IMR-90 (cell line): Measurements from ENCODE around the gene F12. TPM values are rescaled to one million over a fixed set of nuclear protein-coding genes. Genes with fewer than 3 reads are reported as not detected.

ENCODE experiments used
- ATAC-seq: fragments of 200-7000 bp; cut with Tn5 transposase; 2 replicates; pipeline ENCODE4 v1.9.1; 2020; ENCODE audit warnings: low read depth, mild to moderate bottlenecking, moderate library complexity
- BruUV-seq: library from RNA; stranded (reverse); fragments of 400-500 nt; replicated peaks from 2 replicates; lab custom pipeline; 2021; lab: Mats Ljungman, UMichigan
- CTCF ChIA-PET: fragments of 300-600 bp; formaldehyde crosslinking; extraction: SDS; loops from one replicate; lab custom pipeline; 2021; ENCODE audit warnings: antibody characterized with exemption; lab: Yijun Ruan, JAX
- POLR2A ChIA-PET: fragments of 300-600 bp; sonication (Branson Sonifier 250); formaldehyde crosslinking; loops from one replicate; lab custom pipeline; 2022; ENCODE audit warnings: antibody characterized with exemption; ENCODE audit not compliant: unreplicated experiment; lab: Charles Lee
- DNase-seq: peaks from one replicate; pipeline ENCODE4 v3.0.0; 2013
- H2AFZ ChIP-seq: replicated peaks from 2 replicates; pipeline ENCODE3; 2013; ENCODE audit warnings: low read length, mild to moderate bottlenecking; ENCODE audit not compliant: poor library complexity
- H2AK5ac ChIP-seq: 2 replicates; pipeline ENCODE4 v1.6.1; 2013; ENCODE audit warnings: low read depth, low read length, inconsistent platforms
- H2AK9ac ChIP-seq: replicated peaks from 2 replicates; pipeline ENCODE3; 2013; ENCODE audit warnings: mild to moderate bottlenecking, low read depth, low read length, moderate library complexity; ENCODE audit not compliant: poor library complexity
- H2BK120ac ChIP-seq: 2 replicates; pipeline ENCODE4 v1.6.1; 2013; ENCODE audit warnings: low read depth, low read length, inconsistent platforms
- H2BK15ac ChIP-seq: 3 replicates; pipeline ENCODE4 v1.6.1; 2013; ENCODE audit warnings: low read depth, low read length, inconsistent platforms
- H2BK20ac ChIP-seq: 2 replicates; pipeline ENCODE4 v1.6.1; 2013; ENCODE audit warnings: low read depth, mild to moderate bottlenecking, inconsistent platforms, low read length, moderate library complexity
- H2BK5ac ChIP-seq: 2 replicates; pipeline ENCODE4 v1.6.1; 2013; ENCODE audit warnings: mild to moderate bottlenecking, low read depth, low read length, inconsistent platforms; ENCODE audit not compliant: poor library complexity, severe bottlenecking
- H3K14ac ChIP-seq: replicated peaks from 2 replicates; pipeline ENCODE4 v1.6.1; 2013; ENCODE audit warnings: low read depth, low read length, inconsistent platforms
- H3K18ac ChIP-seq: 2 replicates; pipeline ENCODE4 v1.6.1; 2013; ENCODE audit warnings: low read depth, low read length, control low read depth
- H3K23ac ChIP-seq: 2 replicates; pipeline ENCODE4 v1.6.1; 2013; ENCODE audit warnings: low read depth, low read length, inconsistent platforms
- H3K27ac ChIP-seq: 2 replicates; pipeline ENCODE4 v1.5.1; 2013; ENCODE audit warnings: mild to moderate bottlenecking, control low read depth, low read length; ENCODE audit not compliant: insufficient read depth
- H3K27me3 ChIP-seq: 2 replicates; pipeline ENCODE4 v1.6.1; 2013; ENCODE audit warnings: low read length; ENCODE audit not compliant: control insufficient read depth, insufficient read depth
- H3K36me3 ChIP-seq: 2 replicates; pipeline ENCODE4 v1.6.1; 2013; ENCODE audit warnings: low read length, mixed read lengths; ENCODE audit not compliant: control insufficient read depth, insufficient read depth
- H3K4ac ChIP-seq: 2 replicates; pipeline ENCODE4 v1.6.1; 2013; ENCODE audit warnings: low read depth, low read length, inconsistent platforms
- H3K4me1 ChIP-seq: 2 replicates; pipeline ENCODE4 v1.6.1; 2013; ENCODE audit warnings: low read length, mixed read lengths; ENCODE audit not compliant: control insufficient read depth, insufficient read depth
- H3K4me2 ChIP-seq: 2 replicates; pipeline ENCODE4 v1.6.1; 2013; ENCODE audit warnings: low read depth, mild to moderate bottlenecking, control low read depth, low read length, moderate library complexity
- H3K4me3 ChIP-seq: 2 replicates; pipeline ENCODE4 v1.5.1; 2013; ENCODE audit warnings: low read depth, mild to moderate bottlenecking, control low read depth, low read length, moderate library complexity; ENCODE audit not compliant: insufficient read depth
- H3K56ac ChIP-seq: 2 replicates; pipeline ENCODE4 v1.6.1; 2013; ENCODE audit warnings: low read length, inconsistent platforms; ENCODE audit not compliant: insufficient read depth; ENCODE audit errors: extremely low read depth
- H3K79me1 ChIP-seq, 2 experiments: 2 replicates each; pipeline ENCODE4 v1.6.1; 2013; ENCODE audit warnings: low read length in 2 of 2, inconsistent platforms in 1 of 2, low read depth in 1 of 2
- H3K9ac ChIP-seq: 2 replicates; pipeline ENCODE4 v1.6.1; 2013; ENCODE audit warnings: low read depth, low read length, control low read depth
- H3K9me1 ChIP-seq: 2 replicates; pipeline ENCODE4 v1.6.1; 2013; ENCODE audit warnings: low read length, inconsistent platforms; ENCODE audit not compliant: insufficient read depth
- H3K9me3 ChIP-seq: 2 replicates; pipeline ENCODE4 v1.6.1; 2013; ENCODE audit warnings: low read length; ENCODE audit not compliant: control insufficient read depth, insufficient read depth
- H4K20me1 ChIP-seq: 2 replicates; pipeline ENCODE4 v1.6.1; 2013; ENCODE audit warnings: low read length, inconsistent platforms; ENCODE audit not compliant: insufficient read depth
- H4K5ac ChIP-seq: 2 replicates; pipeline ENCODE4 v1.6.1; 2013; ENCODE audit warnings: mild to moderate bottlenecking, low read depth, low read length, control low read depth
- H4K8ac ChIP-seq, 2 experiments: 2 replicates each; pipeline ENCODE4 v1.6.1; 2013; ENCODE audit warnings: low read depth in 2 of 2, low read length in 2 of 2, control low read depth in 1 of 2, inconsistent platforms in 1 of 2
- H4K91ac ChIP-seq: 2 replicates; pipeline ENCODE4 v1.6.1; 2013; ENCODE audit warnings: low read depth, low read length, inconsistent platforms; ENCODE audit not compliant: insufficient read depth
- BHLHE40 ChIP-seq: fragments of 150-350 bp; IDR thresholded peaks from 2 replicates; pipeline ENCODE4 v1.6.1; 2016; ENCODE audit warnings: mild to moderate bottlenecking, low read depth, low read length
- CEBPB ChIP-seq: IDR thresholded peaks from 2 replicates; pipeline ENCODE4 v1.6.1; 2012; ENCODE audit warnings: low read depth, low read length, improper control_type of control experiment
- CHD1 ChIP-seq: IDR thresholded peaks from 2 replicates; pipeline ENCODE4 v1.6.1; 2012; ENCODE audit warnings: low read depth, low read length, improper control_type of control experiment
- FOS ChIP-seq: fragments of 150-350 bp; IDR thresholded peaks from 2 replicates; pipeline ENCODE4 v1.6.1; 2016; ENCODE audit warnings: low read depth, low read length
- MAFK ChIP-seq: IDR thresholded peaks from 2 replicates; pipeline ENCODE4 v1.6.1; 2012; ENCODE audit warnings: low read depth, low read length, improper control_type of control experiment
- MAZ ChIP-seq: IDR thresholded peaks from 2 replicates; pipeline ENCODE4 v1.6.1; 2012; ENCODE audit warnings: low read depth, mild to moderate bottlenecking, low read length, improper control_type of control experiment, moderate library complexity, borderline replicate concordance
- MXI1 ChIP-seq: IDR thresholded peaks from 2 replicates; pipeline ENCODE4 v1.6.1; 2012; ENCODE audit warnings: low read depth, mild to moderate bottlenecking, low read length, moderate library complexity, borderline replicate concordance
- NFE2L2 ChIP-seq: fragments of 150-350 bp; IDR thresholded peaks from 2 replicates; pipeline ENCODE4 v1.6.1; 2016; ENCODE audit warnings: low read depth, mild to moderate bottlenecking, low read length
- POLR2A ChIP-seq: IDR thresholded peaks from 2 replicates; pipeline ENCODE4 v1.6.1; 2012; ENCODE audit warnings: mild to moderate bottlenecking, low read depth, low read length
- RAD21 ChIP-seq: IDR thresholded peaks from 2 replicates; pipeline ENCODE4 v1.6.1; 2012; ENCODE audit warnings: low read length, improper control_type of control experiment
- RCOR1 ChIP-seq: IDR thresholded peaks from 2 replicates; pipeline ENCODE4 v1.6.1; 2012; ENCODE audit warnings: mild to moderate bottlenecking, low read length, improper control_type of control experiment; ENCODE audit not compliant: insufficient replicate concordance
- WGBS, 2 experiments: methylation state at CpG; one replicate each; pipeline versions ENCODE4 v1.1.5 to v1.1.7; 2013; ENCODE audit warnings: missing lambda C conversion rate in 2 of 2; ENCODE audit not compliant: insufficient read length in 1 of 2; ENCODE audit errors: extremely low coverage in 2 of 2; 5-methylcytosine and 5-hydroxymethylcytosine counted together
- dilution Hi-C: fragments of 300-500 bp; cut with HindIII; formaldehyde crosslinking; loops from one replicate; pipeline ENCODE4 v1.14.3; 2018; ENCODE audit warnings: low sequenced_read_pairs; ENCODE audit not compliant: unreplicated experiment
- in situ Hi-C: fragments of 300-500 bp; cut with MboI; formaldehyde crosslinking; loops from 3 replicates; pipeline ENCODE4 v1.14.3; 2019; ENCODE audit warnings: low sequenced_read_pairs, inconsistent platforms, mixed read lengths
- intact Hi-C: fragments of 100-400 bp; cut with micrococcal nuclease; formaldehyde crosslinking; loops from 2 replicates; pipeline ENCODE4 v1.10.0; 2022
- polyA plus RNA-seq, 3 experiments: library from polyadenylated mRNA; depleted of rRNA; stranded (reverse); fragments of >200 nt; gene quantifications; 2 replicates each; pipeline ENCODE4 v1.2.3, GENCODE V29; 2012; ENCODE audit warnings: low replicate concordance in 1 of 3
- total RNA-seq: library from RNA; depleted of rRNA; stranded (reverse); fragments of >200 nt; gene quantifications from 2 replicates; pipeline ENCODE4 v1.2.3, GENCODE V29; 2012
- TF ChIP-seq, protein P1 (sequence below): fragments of 150-350 bp; IDR thresholded peaks from 2 replicates; pipeline ENCODE4 v1.6.1; 2016; ENCODE audit warnings: low read depth, mild to moderate bottlenecking, low read length, moderate library complexity, borderline replicate concordance

The F12 gene
- total and polyA plus RNA-seq, 2 of the 4 experiments (the other 2 are of a cell fraction), result 0.36 to 1.2 TPM

DNA sequence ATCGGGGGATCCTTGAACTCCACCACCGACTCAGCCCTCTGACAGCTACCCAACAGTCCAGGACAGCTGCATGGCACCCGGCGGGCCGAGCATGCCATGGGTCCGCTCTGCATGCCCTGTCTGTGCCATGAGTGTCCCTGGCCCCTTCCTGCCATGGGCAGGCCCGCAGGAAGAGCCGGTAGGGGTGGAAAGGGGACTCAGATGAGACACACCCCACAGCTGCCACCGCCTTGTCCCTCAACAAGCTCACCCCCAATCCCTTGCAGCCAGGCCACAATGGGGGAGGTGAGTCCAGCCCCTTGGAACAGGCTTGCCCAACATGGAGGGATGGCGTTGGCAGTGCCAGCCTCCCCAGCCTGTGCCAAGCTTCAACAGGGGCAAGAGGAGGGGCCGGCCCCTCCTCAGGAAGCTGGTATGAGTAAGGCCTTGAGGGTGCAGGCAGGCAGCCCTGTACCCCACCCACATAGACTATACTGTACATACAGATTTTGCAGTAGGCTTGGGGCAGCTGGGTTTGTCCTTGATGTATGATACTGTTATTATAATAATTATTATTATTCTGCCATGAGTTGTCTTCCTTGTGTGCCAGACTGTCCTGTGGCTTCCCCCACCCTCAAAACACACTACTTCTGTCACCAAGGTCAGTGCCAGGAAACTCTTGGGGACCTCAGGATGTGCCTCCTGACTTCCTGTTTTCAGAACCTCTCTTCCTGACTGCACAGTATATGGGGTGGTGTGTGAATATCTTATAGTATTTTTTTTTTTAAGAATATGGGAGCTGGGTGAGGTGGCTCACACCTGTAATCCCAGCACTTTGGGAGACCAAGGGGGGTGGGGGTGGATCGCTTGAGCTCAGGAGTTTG is 37.1 kb downstream of the F12 start:
- H3K4me3 ChIP-seq, result no peak overlapping the region
- H4K91ac ChIP-seq, result no peak overlapping the region
- no peak overlapping the region for H3K4ac ChIP-seq
- no peaks in the 10 kb centered on the region for H3K9me3 ChIP-seq
- WGBS, 2 experiments, result 83% methylated on average over 1 of the region's 12 CpGs; no CpG with 5 or more reads in 1 of the 2 experiments
- H2AK9ac ChIP-seq, result no peak overlapping the region
- H3K36me3 ChIP-seq, result no peaks in the 10 kb centered on the region
- H2AFZ ChIP-seq, result no peak overlapping the region
- POLR2A ChIA-PET, result no interaction called here
- H3K27me3 ChIP-seq, result peaks cover 6% of the 10 kb centered on the region; the same call in 1 of the 2 replicates
- in situ Hi-C loops (no loop called here), dilution Hi-C loops (no loop called here), intact Hi-C loops (no loop called here)
- CTCF ChIA-PET, result no interaction called here
- no peak overlapping the region for H4K8ac ChIP-seq
- no peak overlapping the region for H2BK20ac ChIP-seq
- TF ChIP-seq POLR2A (no peak), BHLHE40 (no peak), RAD21 (no peak), NFE2L2 (no peak), MAZ (no peak), RCOR1 (no peak), CHD1 (no peak), CEBPB (no peak), MXI1 (no peak), FOS (no peak), MAFK (no peak)
- TF ChIP-seq, protein P1, sequence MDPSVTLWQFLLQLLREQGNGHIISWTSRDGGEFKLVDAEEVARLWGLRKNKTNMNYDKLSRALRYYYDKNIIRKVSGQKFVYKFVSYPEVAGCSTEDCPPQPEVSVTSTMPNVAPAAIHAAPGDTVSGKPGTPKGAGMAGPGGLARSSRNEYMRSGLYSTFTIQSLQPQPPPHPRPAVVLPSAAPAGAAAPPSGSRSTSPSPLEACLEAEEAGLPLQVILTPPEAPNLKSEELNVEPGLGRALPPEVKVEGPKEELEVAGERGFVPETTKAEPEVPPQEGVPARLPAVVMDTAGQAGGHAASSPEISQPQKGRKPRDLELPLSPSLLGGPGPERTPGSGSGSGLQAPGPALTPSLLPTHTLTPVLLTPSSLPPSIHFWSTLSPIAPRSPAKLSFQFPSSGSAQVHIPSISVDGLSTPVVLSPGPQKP, result no peak
- no peak overlapping the region for H2AK5ac ChIP-seq
- no peaks in the 10 kb centered on the region for H3K79me1 ChIP-seq
- no peak overlapping the region for H3K9ac ChIP-seq
- H3K14ac ChIP-seq, result no peak overlapping the region
- H3K27ac ChIP-seq, result no peak overlapping the region
- H3K23ac ChIP-seq, result no peak overlapping the region
- H3K4me2 ChIP-seq, result no peak overlapping the region
- H2BK120ac ChIP-seq, result no peak overlapping the region
- no peak overlapping the region for H4K5ac ChIP-seq
- ATAC-seq (no peak), DNase-seq (no peak)
- no peak overlapping the region for H3K56ac ChIP-seq
- H2BK5ac ChIP-seq, result no peak overlapping the region
- H3K9me1 ChIP-seq, result no peaks in the 10 kb centered on the region
- no peaks in the 10 kb centered on the region; the same call in none of the 2 replicates for H4K20me1 ChIP-seq
- no peak overlapping the region for H3K18ac ChIP-seq
- H3K4me1 ChIP-seq, result peaks cover 6% of the 10 kb centered on the region; the same call in 1 of the 2 replicates
- H2BK15ac ChIP-seq, result no peak overlapping the region
- no TSS peak for BruUV-seq
